ENCODE measurements around the gene NCS1. TPM values are rescaled to one million over a fixed set of nuclear protein-coding genes. Genes with fewer than 3 reads are reported as not detected.
A peak's percentile ranks its signal among the peaks of the same experiment; 100 is the strongest.

The NCS1 gene
- total RNA-seq, 1 donor from 2014 or later = 44.8 TPM

DNA sequence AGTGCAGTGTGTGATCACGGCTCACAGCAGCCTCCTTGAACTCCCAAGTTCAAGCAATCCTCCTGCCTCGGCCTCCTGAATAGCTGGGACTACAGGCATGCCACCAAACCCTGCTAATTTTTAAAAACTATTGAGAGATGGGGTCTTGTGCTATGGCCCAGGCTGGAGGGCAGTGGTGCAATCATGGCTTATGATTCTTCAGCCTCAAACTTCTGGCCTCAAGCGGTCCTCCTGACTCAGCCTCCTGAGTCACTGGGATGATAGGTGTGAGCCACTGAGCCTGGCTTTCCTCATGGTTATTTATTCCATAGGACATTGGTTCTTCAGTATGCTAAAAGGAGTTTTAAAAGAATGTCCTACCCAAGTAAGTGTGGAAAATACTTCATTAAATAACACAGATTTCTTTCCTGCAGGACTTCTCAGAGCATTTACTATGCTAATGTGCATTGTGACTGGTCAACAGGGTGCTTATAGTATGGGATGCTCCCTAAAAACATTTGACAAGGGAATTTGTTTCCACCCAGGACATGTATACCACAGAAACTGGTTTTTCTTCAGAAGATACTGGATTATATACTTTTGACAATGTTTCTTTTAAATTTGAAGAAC, 11.2 kb upstream of the NCS1 start:
- Mint-ChIP-seq H3K27ac (no peak overlapping the region), H3K27me3 (ENCODE audit: low read depth) (no peaks in the 10 kb centered on the region), H3K36me3 (no peaks in the 10 kb centered on the region), H3K4me3 (no peak overlapping the region), H3K4me1 (no peaks in the 10 kb centered on the region), H3K9me3 (no peaks in the 10 kb centered on the region)
- no peak for DNase-seq (ENCODE audit: low spot score in 2 of 2, unreplicated experiment in 2 of 2)
- TF ChIP-seq, protein P1, sequence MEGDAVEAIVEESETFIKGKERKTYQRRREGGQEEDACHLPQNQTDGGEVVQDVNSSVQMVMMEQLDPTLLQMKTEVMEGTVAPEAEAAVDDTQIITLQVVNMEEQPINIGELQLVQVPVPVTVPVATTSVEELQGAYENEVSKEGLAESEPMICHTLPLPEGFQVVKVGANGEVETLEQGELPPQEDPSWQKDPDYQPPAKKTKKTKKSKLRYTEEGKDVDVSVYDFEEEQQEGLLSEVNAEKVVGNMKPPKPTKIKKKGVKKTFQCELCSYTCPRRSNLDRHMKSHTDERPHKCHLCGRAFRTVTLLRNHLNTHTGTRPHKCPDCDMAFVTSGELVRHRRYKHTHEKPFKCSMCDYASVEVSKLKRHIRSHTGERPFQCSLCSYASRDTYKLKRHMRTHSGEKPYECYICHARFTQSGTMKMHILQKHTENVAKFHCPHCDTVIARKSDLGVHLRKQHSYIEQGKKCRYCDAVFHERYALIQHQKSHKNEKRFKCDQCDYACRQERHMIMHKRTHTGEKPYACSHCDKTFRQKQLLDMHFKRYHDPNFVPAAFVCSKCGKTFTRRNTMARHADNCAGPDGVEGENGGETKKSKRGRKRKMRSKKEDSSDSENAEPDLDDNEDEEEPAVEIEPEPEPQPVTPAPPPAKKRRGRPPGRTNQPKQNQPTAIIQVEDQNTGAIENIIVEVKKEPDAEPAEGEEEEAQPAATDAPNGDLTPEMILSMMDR (IDR thresholded peaks at IDR 0.05; ENCODE audit: unreplicated experiment) = no peak

DNA sequence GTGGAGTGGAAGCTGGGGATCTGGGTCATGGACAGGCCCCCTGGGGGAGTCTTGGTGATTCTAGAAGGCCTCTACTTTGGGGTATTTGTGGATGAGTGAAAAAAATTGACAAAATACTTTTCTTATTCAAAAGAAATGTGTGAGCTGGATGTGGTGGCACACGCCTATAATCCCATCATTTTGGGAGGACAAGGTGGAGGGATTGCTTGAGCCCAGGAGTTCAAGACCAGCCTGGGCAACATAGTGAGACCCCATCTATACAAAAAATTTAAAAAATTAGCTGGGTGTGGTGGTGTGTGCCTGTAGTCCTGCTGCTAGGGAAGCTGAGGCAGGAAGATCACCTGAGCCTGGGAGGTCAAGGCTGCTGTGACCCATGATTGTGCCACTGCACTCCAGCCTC, 6.6 kb upstream of the NCS1 start:
- Mint-ChIP-seq H3K4me1 (peaks cover 2% of the 10 kb centered on the region), H3K9me3 (no peaks in the 10 kb centered on the region), H3K27me3 (ENCODE audit: low read depth) (no peaks in the 10 kb centered on the region), H3K36me3 (no peaks in the 10 kb centered on the region), H3K4me3 (no peak overlapping the region), H3K27ac (no peak overlapping the region)
- DNase-seq (ENCODE audit: low spot score in 2 of 2, unreplicated experiment in 2 of 2) = no peak
- TF ChIP-seq, protein P1 (IDR thresholded peaks at IDR 0.05; ENCODE audit: unreplicated experiment) = no peak

DNA sequence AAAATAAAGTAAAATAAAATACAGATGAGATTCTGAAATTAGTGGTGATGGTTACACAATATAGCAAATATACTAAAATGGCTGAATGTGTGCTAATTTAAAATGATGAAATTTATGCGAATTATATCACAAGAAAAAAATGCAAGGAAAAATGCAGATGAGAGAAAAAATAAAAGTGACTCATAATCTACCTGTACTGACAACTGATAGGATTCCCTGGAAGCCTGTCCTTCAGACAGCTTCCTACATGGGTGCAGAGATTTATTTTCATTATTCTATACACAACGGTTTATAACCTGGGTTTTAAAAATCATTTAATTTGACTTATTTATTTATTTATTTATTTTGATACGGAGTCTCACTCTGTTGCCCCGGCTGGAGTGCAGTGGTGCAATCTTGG, 5.8 kb upstream of the NCS1 start:
- no peaks in the 10 kb centered on the region for H3K36me3 Mint-ChIP-seq
- no peaks in the 10 kb centered on the region for H3K27me3 Mint-ChIP-seq (ENCODE audit: low read depth)
- DNase-seq (ENCODE audit: low spot score in 2 of 2, unreplicated experiment in 2 of 2) = no peak
- peaks cover 7% of the 10 kb centered on the region for H3K4me1 Mint-ChIP-seq
- TF ChIP-seq, protein P1 (IDR thresholded peaks at IDR 0.05; ENCODE audit: unreplicated experiment) = no peak
- H3K4me3 Mint-ChIP-seq = no peak overlapping the region
- H3K9me3 Mint-ChIP-seq = no peaks in the 10 kb centered on the region
- no peak overlapping the region for H3K27ac Mint-ChIP-seq

DNA sequence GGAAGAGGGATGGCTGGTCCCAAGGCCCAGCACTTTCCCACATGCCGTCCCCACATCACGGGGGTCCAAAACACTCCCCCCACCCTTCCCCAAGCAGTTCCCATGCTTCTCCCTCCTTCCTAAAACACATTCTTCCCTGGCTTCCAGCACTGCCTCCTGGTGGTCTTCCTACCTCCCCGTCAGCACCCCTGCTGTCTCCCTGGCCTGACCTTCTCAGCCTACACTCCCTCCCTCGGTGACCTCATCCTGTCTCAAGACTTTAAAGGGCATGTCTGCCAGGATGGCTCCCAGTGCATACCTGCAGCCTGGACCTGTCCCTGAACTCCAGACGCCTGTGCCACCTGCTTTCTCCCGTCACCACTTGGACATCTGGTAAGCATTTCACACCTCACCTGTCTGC, 4.3 kb upstream of the NCS1 start:
- Mint-ChIP-seq H3K9me3 (no peaks in the 10 kb centered on the region), H3K36me3 (no peaks in the 10 kb centered on the region), H3K27me3 (ENCODE audit: low read depth) (no peaks in the 10 kb centered on the region), H3K27ac (no peak overlapping the region), H3K4me3 (no peak overlapping the region), H3K4me1 (peaks cover 7% of the 10 kb centered on the region)
- no peak for DNase-seq (ENCODE audit: low spot score in 2 of 2, unreplicated experiment in 2 of 2)
- TF ChIP-seq, protein P1 (IDR thresholded peaks at IDR 0.05; ENCODE audit: unreplicated experiment) = no peak

DNA sequence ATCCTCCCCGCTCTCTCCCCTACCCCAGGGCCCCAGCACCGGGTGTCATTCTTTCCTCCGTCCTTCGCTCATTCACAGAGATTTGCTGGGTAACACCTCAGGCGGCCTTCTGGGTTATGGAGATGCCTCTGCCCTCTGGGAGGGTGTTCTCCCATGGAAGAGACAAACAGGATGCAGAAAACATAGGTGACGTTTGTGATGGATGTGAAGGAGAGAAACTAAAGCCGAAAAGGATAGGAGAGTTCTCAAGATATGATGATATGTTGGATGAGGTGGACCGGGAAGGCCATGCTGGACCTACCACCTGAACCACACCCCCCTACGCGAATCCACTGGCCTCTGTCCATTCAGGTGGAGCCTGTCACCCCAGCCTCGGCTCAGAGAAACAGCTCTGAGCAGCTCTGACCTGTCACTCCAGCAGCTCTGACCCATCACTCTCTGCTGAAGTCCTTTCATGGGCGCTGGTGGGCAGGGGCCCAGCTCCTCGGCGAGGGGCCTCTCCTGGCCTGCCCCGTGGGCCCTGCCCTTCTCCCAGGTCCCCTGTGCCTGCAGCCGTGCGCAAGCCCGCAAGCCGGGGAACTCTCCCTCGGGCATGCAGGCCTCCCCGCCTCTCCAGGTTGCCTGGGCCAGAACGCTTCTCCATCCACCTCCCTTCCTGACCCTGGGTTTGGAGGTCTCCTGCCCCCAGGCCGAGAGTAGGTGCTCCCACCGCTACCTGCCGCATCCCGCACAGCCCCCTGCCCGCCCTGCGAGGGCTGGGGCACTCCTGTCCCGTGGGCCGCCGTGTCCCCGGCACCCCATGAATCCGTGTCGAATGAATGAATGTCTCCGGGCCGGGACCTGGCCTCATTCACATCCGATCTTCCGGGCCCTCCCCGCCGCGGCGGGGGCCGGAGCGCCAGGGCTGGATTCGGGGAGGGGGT, 717 bp upstream of the NCS1 start:
- Mint-ChIP-seq H3K36me3 (no peaks in the 10 kb centered on the region), H3K27me3 (ENCODE audit: low read depth) (no peaks in the 10 kb centered on the region), H3K9me3 (no peaks in the 10 kb centered on the region), H3K4me1 (peaks cover 17% of the 10 kb centered on the region), H3K4me3 (peak overlapping the region; percentile 62), H3K27ac (peak overlapping the region; percentile 54)
- TF ChIP-seq, protein P1 (IDR thresholded peaks at IDR 0.05; ENCODE audit: unreplicated experiment) = no peak
- DNase-seq (ENCODE audit: low spot score in 2 of 2, unreplicated experiment in 2 of 2) = no peak

Measured in mesothelial cell of epicardium (in vitro differentiated cells).